Stimulated activated CD8-positive, alpha-beta memory T cell treated with anti-CD3 and anti-CD28 coated beads, Interleukin-15, amount 100 ng/mL, for 48 hours (primary cell): ENCODE results near the gene AUNIP.

Source experiments
- DNase-seq, 2 donors: peaks; one replicate each; pipeline ENCODE4 v3.0.0-alpha.2; 2020; ENCODE audit warnings: low read depth in 2 of 2

Gene AUNIP

GRCh38 chr1:25829046-25829445 lies 30.2 kb downstream of the AUNIP start:
- no peak for DNase-seq

GRCh38 chr1:25828491-25828890 lies 30.8 kb downstream of the AUNIP start:
- DNase-seq, result no peak

- DNase-seq, result no peak
These were observed 32.7 kb downstream of the AUNIP start for GRCh38 chr1:25826571-25826970.

GRCh38 chr1:25825605-25826004 lies 33.7 kb downstream of the AUNIP start:
- DNase-seq, result no peak

GRCh38 chr1:25821630-25822091 lies 37.6 kb downstream of the AUNIP start:
- no peak for DNase-seq

- DNase-seq, result no peak
These were observed 38.2 kb downstream of the AUNIP start for GRCh38 chr1:25821112-25821476.

GRCh38 chr1:25820247-25821111 lies 38.8 kb downstream of the AUNIP start:
- DNase-seq, result peak; percentile 51 to 54

- DNase-seq, result peak; percentile 93 to 94
These were observed 39.6 kb downstream of the AUNIP start, which contains the start of gene MTFR1L for GRCh38 chr1:25819491-25820246. TSS of gene MTFR1L (plus strand) at chr1:25819954. CDS start at chr1:25823105, 3,151 bp downstream.

- no peak for DNase-seq
These were observed 40.7 kb downstream of the AUNIP start for GRCh38 chr1:25818569-25818968.

- no peak for DNase-seq
These were observed 41.3 kb downstream of the AUNIP start for GRCh38 chr1:25817840-25818501.

GRCh38 chr1:25816112-25816718 lies 43.0 kb downstream of the AUNIP start:
- no peak for DNase-seq

GRCh38 chr1:25815208-25816111 lies 43.8 kb downstream of the AUNIP start:
- no peak for DNase-seq

- DNase-seq, result no peak
These were observed 44.6 kb downstream of the AUNIP start for GRCh38 chr1:25814549-25815087.

GRCh38 chr1:25813734-25814471 lies 45.4 kb downstream of the AUNIP start:
- DNase-seq, result no peak

GRCh38 chr1:25813071-25813733 lies 46.1 kb downstream of the AUNIP start:
- DNase-seq, result no peak

- DNase-seq, result no peak
These were observed 47.7 kb downstream of the AUNIP start for GRCh38 chr1:25811384-25812082.

- peak; percentile 52 to 54 for DNase-seq
These were observed 48.6 kb downstream of the AUNIP start for GRCh38 chr1:25810341-25811299.
